MM.1S (cell line): ENCODE data around the gene ZNF768.

Source experiments
- DNase-seq: peaks from one replicate; pipeline ENCODE4 v3.0.0-alpha.2; 2015
- H2AFZ ChIP-seq: fragments of 300-600 bp; sonication (generic); 2 replicates; pipeline ENCODE4 v1.6.0; 2016; ENCODE audit warnings: antibody characterized with exemption, low read length
- H3F3A ChIP-seq: fragments of 300-600 bp; sonication (generic); 2 replicates; pipeline ENCODE4 v1.6.1; 2016; ENCODE audit warnings: mild to moderate bottlenecking, antibody characterized with exemption, low read length, moderate library complexity, mixed read lengths; ENCODE audit not compliant: insufficient read depth
- H3K27ac ChIP-seq: fragments of 300-600 bp; sonication (generic); 2 replicates; pipeline ENCODE4 v1.5.1; 2016; ENCODE audit warnings: mild to moderate bottlenecking, low read length
- H3K27me3 ChIP-seq: fragments of 300-600 bp; sonication (generic); replicated peaks from 2 replicates; pipeline ENCODE4 v1.6.0; 2016; ENCODE audit warnings: low read length; ENCODE audit not compliant: insufficient read depth
- H3K36me3 ChIP-seq: fragments of 300-600 bp; sonication (generic); replicated peaks from 2 replicates; pipeline ENCODE4 v1.6.1; 2016; ENCODE audit warnings: mild to moderate bottlenecking, low read length, mixed read lengths; ENCODE audit not compliant: insufficient read depth
- H3K4me1 ChIP-seq: fragments of 300-600 bp; sonication (generic); 2 replicates; pipeline ENCODE4 v1.6.1; 2016; ENCODE audit warnings: low read length, mixed read lengths
- H3K4me2 ChIP-seq: fragments of 300-600 bp; sonication (generic); 2 replicates; pipeline ENCODE4 v1.6.0; 2016; ENCODE audit warnings: low read depth, low read length
- H3K4me3 ChIP-seq: fragments of 300-600 bp; sonication (generic); 2 replicates; pipeline ENCODE4 v1.5.1; 2016; ENCODE audit warnings: low read length, mixed read lengths
- H3K79me2 ChIP-seq: fragments of 300-600 bp; sonication (generic); 2 replicates; pipeline ENCODE4 v1.6.1; 2016; ENCODE audit warnings: mixed run types, low read length, mixed read lengths
- H3K9ac ChIP-seq: fragments of 300-600 bp; sonication (generic); 2 replicates; pipeline ENCODE4 v1.6.1; 2016; ENCODE audit warnings: low read length, mixed read lengths
- H3K9me2 ChIP-seq: fragments of 300-600 bp; sonication (generic); replicated peaks from 2 replicates; pipeline ENCODE4 v1.6.1; 2016; ENCODE audit warnings: mild to moderate bottlenecking, low read length, mixed read lengths; ENCODE audit not compliant: insufficient read depth
- H3K9me3 ChIP-seq: fragments of 300-600 bp; sonication (generic); replicated peaks from 2 replicates; pipeline ENCODE4 v1.6.1; 2016; ENCODE audit warnings: mild to moderate bottlenecking, low read length, mixed read lengths; ENCODE audit not compliant: insufficient read depth
- H4K20me1 ChIP-seq: fragments of 300-600 bp; sonication (generic); 2 replicates; pipeline ENCODE4 v1.6.1; 2016; ENCODE audit warnings: mild to moderate bottlenecking, low read length, moderate library complexity, mixed read lengths; ENCODE audit not compliant: insufficient read depth
- EZH2 ChIP-seq: fragments of 300-600 bp; sonication (generic); optimal IDR thresholded peaks from 2 replicates; pipeline ENCODE3; 2017; ENCODE audit warnings: low read depth, mild to moderate bottlenecking, antibody characterized with exemption, low read length, mixed read lengths
- EZH2phosphoT487 ChIP-seq: fragments of 300-600 bp; sonication (generic); IDR thresholded peaks from 2 replicates; pipeline ENCODE4 v1.6.1; 2018; ENCODE audit warnings: antibody characterized with exemption, low read length
- TF ChIP-seq, protein P1 (sequence below): fragments of 300-600 bp; sonication (generic); IDR thresholded peaks from 2 replicates; pipeline ENCODE4 v1.5.1; 2016; ENCODE audit warnings: antibody characterized with exemption, low read length, mixed read lengths

The ZNF768 gene

GRCh38 chr16:30567991-30568638 is 41.7 kb upstream of the ZNF768 start:
- Histone ChIP-seq H2AFZ (peak overlapping the region; percentile 64), H3K27me3 (no peaks in the 10 kb centered on the region), H3F3A (peaks cover 17% of the 10 kb centered on the region), H3K79me2 (peaks cover 7% of the 10 kb centered on the region; the same call in 1 of the 2 replicates), H4K20me1 (no peaks in the 10 kb centered on the region), H3K4me3 (peak overlapping the region; percentile 38; the same call in 1 of the 2 replicates), H3K9me3 (no peaks in the 10 kb centered on the region), H3K27ac (peak overlapping the region; percentile 74), H3K9me2 (no peaks in the 10 kb centered on the region), H3K4me2 (peak overlapping the region; percentile 60), H3K4me1 (peaks cover 13% of the 10 kb centered on the region), H3K36me3 (no peaks in the 10 kb centered on the region), H3K9ac (peak overlapping the region; percentile 39; the same call in 1 of the 2 replicates)
- TF ChIP-seq EZH2phosphoT487 (no peak), EZH2 (no peak)
- TF ChIP-seq, protein P1, sequence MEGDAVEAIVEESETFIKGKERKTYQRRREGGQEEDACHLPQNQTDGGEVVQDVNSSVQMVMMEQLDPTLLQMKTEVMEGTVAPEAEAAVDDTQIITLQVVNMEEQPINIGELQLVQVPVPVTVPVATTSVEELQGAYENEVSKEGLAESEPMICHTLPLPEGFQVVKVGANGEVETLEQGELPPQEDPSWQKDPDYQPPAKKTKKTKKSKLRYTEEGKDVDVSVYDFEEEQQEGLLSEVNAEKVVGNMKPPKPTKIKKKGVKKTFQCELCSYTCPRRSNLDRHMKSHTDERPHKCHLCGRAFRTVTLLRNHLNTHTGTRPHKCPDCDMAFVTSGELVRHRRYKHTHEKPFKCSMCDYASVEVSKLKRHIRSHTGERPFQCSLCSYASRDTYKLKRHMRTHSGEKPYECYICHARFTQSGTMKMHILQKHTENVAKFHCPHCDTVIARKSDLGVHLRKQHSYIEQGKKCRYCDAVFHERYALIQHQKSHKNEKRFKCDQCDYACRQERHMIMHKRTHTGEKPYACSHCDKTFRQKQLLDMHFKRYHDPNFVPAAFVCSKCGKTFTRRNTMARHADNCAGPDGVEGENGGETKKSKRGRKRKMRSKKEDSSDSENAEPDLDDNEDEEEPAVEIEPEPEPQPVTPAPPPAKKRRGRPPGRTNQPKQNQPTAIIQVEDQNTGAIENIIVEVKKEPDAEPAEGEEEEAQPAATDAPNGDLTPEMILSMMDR: no peak
- peak; percentile 87 for DNase-seq

- H3K4me2 ChIP-seq: peak overlapping the region; percentile 60; the same call in 1 of the 2 replicates
- H3K4me3 ChIP-seq: no peak overlapping the region
- DNase-seq: no peak
- H3K9me3 ChIP-seq: no peaks in the 10 kb centered on the region
- H3K4me1 ChIP-seq: peaks cover 13% of the 10 kb centered on the region
- peak overlapping the region; percentile 74; the same call in 1 of the 2 replicates for H3K27ac ChIP-seq
- no peaks in the 10 kb centered on the region for H3K9me2 ChIP-seq
- peak overlapping the region; percentile 64 for H2AFZ ChIP-seq
- no peaks in the 10 kb centered on the region for H3K27me3 ChIP-seq
- peak overlapping the region; percentile 39; the same call in 1 of the 2 replicates for H3K9ac ChIP-seq
- TF ChIP-seq EZH2 (no peak), EZH2phosphoT487 (no peak)
- TF ChIP-seq, protein P1: no peak
- H4K20me1 ChIP-seq: no peaks in the 10 kb centered on the region
- no peaks in the 10 kb centered on the region for H3K36me3 ChIP-seq
- no peaks in the 10 kb centered on the region for H3K79me2 ChIP-seq
- peaks cover 17% of the 10 kb centered on the region for H3F3A ChIP-seq
These were observed 41.0 kb upstream of the ZNF768 start for GRCh38 chr16:30567160-30567990.

DNA sequence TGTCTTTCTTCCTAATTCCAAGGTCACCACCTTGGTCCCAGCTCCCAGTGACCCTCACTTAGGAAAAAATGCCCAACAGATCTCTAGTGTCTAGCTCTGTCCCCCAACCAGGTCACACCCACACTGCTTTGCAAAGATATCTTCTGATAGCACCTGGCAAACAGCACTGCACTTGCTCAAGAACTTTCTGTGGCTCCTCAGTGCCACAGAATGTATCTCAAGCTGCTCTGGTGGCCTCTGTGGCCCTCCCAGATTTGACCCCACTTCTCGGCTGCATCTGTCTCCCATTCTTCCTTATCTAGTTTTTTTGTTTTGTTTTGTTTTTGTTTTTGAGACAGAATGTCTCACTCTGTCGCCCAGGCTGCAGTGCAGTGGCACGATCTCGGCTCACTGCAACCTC is 40.2 kb upstream of the ZNF768 start:
- no peaks in the 10 kb centered on the region for H3K79me2 ChIP-seq
- H3K4me3 ChIP-seq: no peak overlapping the region
- TF ChIP-seq, protein P1: no peak
- no peak for TF ChIP-seq EZH2phosphoT487
- no peak for TF ChIP-seq EZH2
- H3K4me2 ChIP-seq: no peak overlapping the region
- H3F3A ChIP-seq: peaks cover 13% of the 10 kb centered on the region
- H3K9ac ChIP-seq: no peak overlapping the region
- no peaks in the 10 kb centered on the region for H4K20me1 ChIP-seq
- H2AFZ ChIP-seq: no peak overlapping the region
- peaks cover 13% of the 10 kb centered on the region for H3K4me1 ChIP-seq
- H3K36me3 ChIP-seq: no peaks in the 10 kb centered on the region
- no peaks in the 10 kb centered on the region for H3K9me3 ChIP-seq
- no peaks in the 10 kb centered on the region for H3K9me2 ChIP-seq
- H3K27me3 ChIP-seq: no peaks in the 10 kb centered on the region
- DNase-seq: no peak
- no peak overlapping the region for H3K27ac ChIP-seq
